ENCODE results near the gene SVBP. TPM values are rescaled to one million over a fixed set of nuclear protein-coding genes. Genes with fewer than 3 reads are reported as not detected.

The SVBP gene
- total RNA-seq, 1 experiment from 2014 or later, result 32.6 TPM

- intact Hi-C loops (cut with micrococcal nuclease; ENCODE audit: unreplicated experiment), result loop anchor here (2.0 to 10.0 kb wide), 5 partner anchors 50 to 1332 kb away; partner anchors contain the start of genes ERMAP, GUCA2A and SVBP
- Histone ChIP-seq H3K79me2 (ENCODE audit: low read depth) (peaks cover 30% of the 10 kb centered on the region), H3K27me3 (ENCODE audit: insufficient read depth, low read depth) (no peaks in the 10 kb centered on the region), H3K4me2 (peak within 1 kb of the TSS; percentile 98), H3K36me3 (ENCODE audit: low read depth) (no peaks in the 10 kb centered on the region), H3K27ac (no peak within 1 kb of the TSS), H3K9me3 (ENCODE audit: insufficient read depth, low read depth) (no peaks in the 10 kb centered on the region), H3F3A (ENCODE audit: insufficient read depth, low read depth) (no peaks in the 10 kb centered on the region), H4K20me1 (ENCODE audit: insufficient read depth) (no peaks in the 10 kb centered on the region), H2AFZ (peak within 1 kb of the TSS; percentile 97), H3K9me2 (ENCODE audit: insufficient read depth) (no peaks in the 10 kb centered on the region), H3K4me3 (peak within 1 kb of the TSS; percentile 86), H3K4me1 (replicated peaks; ENCODE audit: insufficient read depth) (peaks cover 24% of the 10 kb centered on the region)
- ChIA-PET POLR2A (ENCODE audit: unreplicated experiment) (interaction anchor here (0.6 to 1.6 kb wide), 10 partner anchors 49 to 1087 kb away, joined by 3 to 8 read pairs (median 4); partner anchors contain the start of gene YBX1), CTCF (interaction anchor here (2.0 kb wide), 1 partner anchor 307 kb away, joined by 10 read pairs; no protein-coding TSS in a partner anchor)
- peak; percentile 96 to 100 for DNase-seq
- BruUV-seq (replicated peaks), result no TSS peak
- no peak for TF ChIP-seq EZH2 (IDR thresholded peaks at IDR 0.05; ENCODE audit: low read depth)
- TF ChIP-seq CTCF (conservative IDR thresholded peaks at IDR 0.05), result no peak
Measured at GRCh38 chr1:42766741-42767509, 50.3 kb downstream of the SVBP start, which contains the start of the genes C1orf50 and P3H1. C1orf50 (plus strand) TSS chr1:42767249; CDS start chr1:42767312, 63 bp downstream. P3H1 (minus strand) TSS chr1:42767028; CDS start chr1:42766971, 57 bp downstream.

DNA sequence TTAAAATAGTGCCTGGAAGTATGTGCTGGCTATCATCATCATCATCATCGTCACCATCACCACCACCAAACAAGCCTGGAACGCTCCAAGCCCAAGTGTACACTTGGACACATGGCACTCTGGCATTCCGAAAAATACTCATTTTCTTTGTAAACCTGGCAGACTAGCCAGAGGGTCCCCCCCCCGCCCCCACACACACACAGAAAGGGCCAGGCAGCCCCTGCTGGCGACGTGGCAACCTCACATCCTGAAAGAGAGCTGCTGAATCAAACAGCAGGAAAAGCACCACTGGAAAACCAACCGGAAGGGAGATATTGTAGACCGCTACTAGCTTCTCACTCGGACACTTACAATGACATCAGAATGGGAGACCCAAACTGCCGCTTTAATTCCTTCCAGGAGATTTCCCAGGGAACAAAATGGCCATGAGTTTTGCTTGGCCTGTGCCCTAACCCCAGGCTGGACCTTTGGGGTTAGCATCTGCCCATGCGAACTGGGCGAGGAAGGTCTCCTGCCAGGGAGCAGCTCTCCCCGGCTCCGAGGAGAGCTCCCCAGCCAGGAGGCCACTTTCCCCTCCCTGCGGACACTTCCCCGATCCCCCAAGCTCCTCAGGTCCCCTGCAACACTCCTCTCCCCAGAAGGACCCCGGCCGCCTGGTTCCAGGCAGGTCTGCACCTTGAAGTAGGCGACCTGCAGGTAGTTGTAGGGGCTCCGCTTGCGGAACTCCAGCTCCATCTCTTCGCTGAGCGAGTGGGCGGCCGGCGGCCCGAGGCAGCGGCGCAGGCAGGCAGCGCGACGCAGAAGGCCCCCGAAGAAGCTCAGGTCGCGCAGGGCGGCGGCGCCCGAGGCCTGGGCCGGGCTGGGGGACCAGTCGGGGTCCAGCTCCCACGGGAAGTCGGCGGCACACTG lies 51.1 kb downstream of the SVBP start:
- H3K27ac ChIP-seq, result no peak overlapping the region
- no peaks in the 10 kb centered on the region for H3F3A ChIP-seq (ENCODE audit: insufficient read depth, low read depth)
- CTCF ChIA-PET, result interaction anchor here (0.6 to 2.0 kb wide), 8 partner anchors 10 to 1289 kb away, joined by 3 to 12 read pairs (median 8); partner anchors contain the start of gene ZNF691
- H3K4me3 ChIP-seq, result peak overlapping the region; percentile 86
- no peaks in the 10 kb centered on the region for H3K36me3 ChIP-seq (ENCODE audit: low read depth)
- peak overlapping the region; percentile 98 for H3K4me2 ChIP-seq
- H3K79me2 ChIP-seq (ENCODE audit: low read depth), result peaks cover 30% of the 10 kb centered on the region
- H3K9me3 ChIP-seq (ENCODE audit: insufficient read depth, low read depth), result no peaks in the 10 kb centered on the region
- H4K20me1 ChIP-seq (ENCODE audit: insufficient read depth), result no peaks in the 10 kb centered on the region
- DNase-seq, result peak in 1 of 2 experiments; percentile 23
- POLR2A ChIA-PET (ENCODE audit: unreplicated experiment), result interaction anchor here (0.6 to 1.6 kb wide), 6 partner anchors 57 to 825 kb away, joined by 3 to 5 read pairs (median 4); partner anchors contain the start of gene YBX1
- no peaks in the 10 kb centered on the region for H3K27me3 ChIP-seq (ENCODE audit: insufficient read depth, low read depth)
- BruUV-seq (replicated peaks), result TSS peak; percentile 70
- peaks cover 24% of the 10 kb centered on the region for H3K4me1 ChIP-seq (replicated peaks; ENCODE audit: insufficient read depth)
- intact Hi-C loops (cut with micrococcal nuclease; ENCODE audit: unreplicated experiment), result loop anchor here (2.0 to 10.0 kb wide), 5 partner anchors 51 to 1331 kb away; partner anchors contain the start of genes ERMAP, GUCA2A and SVBP
- peak overlapping the region; percentile 97 for H2AFZ ChIP-seq
- peak; percentile 60 for TF ChIP-seq CTCF (conservative IDR thresholded peaks at IDR 0.05)
- TF ChIP-seq EZH2 (IDR thresholded peaks at IDR 0.05; ENCODE audit: low read depth), result no peak
- no peaks in the 10 kb centered on the region for H3K9me2 ChIP-seq (ENCODE audit: insufficient read depth)

GRCh38 chr1:42765269-42765668 lies 51.9 kb downstream of the SVBP start:
- CTCF ChIA-PET, result interaction anchor here (0.9 kb wide), 1 partner anchor 81 kb away, joined by 12 read pairs; the partner anchor contains the start of gene ZNF691
- Histone ChIP-seq H4K20me1 (ENCODE audit: insufficient read depth) (no peaks in the 10 kb centered on the region), H3F3A (ENCODE audit: insufficient read depth, low read depth) (no peaks in the 10 kb centered on the region), H3K79me2 (ENCODE audit: low read depth) (peaks cover 27% of the 10 kb centered on the region), H3K9me2 (ENCODE audit: insufficient read depth) (no peaks in the 10 kb centered on the region), H3K27ac (no peak overlapping the region), H3K9me3 (ENCODE audit: insufficient read depth, low read depth) (no peaks in the 10 kb centered on the region), H2AFZ (no peak overlapping the region), H3K4me2 (peak overlapping the region; percentile 98), H3K36me3 (ENCODE audit: low read depth) (no peaks in the 10 kb centered on the region), H3K4me1 (replicated peaks; ENCODE audit: insufficient read depth) (peaks cover 24% of the 10 kb centered on the region), H3K27me3 (ENCODE audit: insufficient read depth, low read depth) (no peaks in the 10 kb centered on the region), H3K4me3 (peak overlapping the region; percentile 86; the same call in 1 of the 2 replicates)
- DNase-seq, result no peak
- intact Hi-C loops (cut with micrococcal nuclease; ENCODE audit: unreplicated experiment), result loop anchor here (10.0 kb wide), 1 partner anchor 1330 kb away; no protein-coding TSS in a partner anchor
- no TSS peak for BruUV-seq (replicated peaks)
- TF ChIP-seq CTCF (conservative IDR thresholded peaks at IDR 0.05), result no peak
- TF ChIP-seq EZH2 (IDR thresholded peaks at IDR 0.05; ENCODE audit: low read depth), result no peak
- POLR2A ChIA-PET (ENCODE audit: unreplicated experiment), result no interaction called here

Measured in PC-9 (cell line).